Fibroblast of skin of left quadriceps (primary cell): Measurements from ENCODE around the gene RFWD3.

ENCODE experiments used
- DNase-seq, 2 experiments: peaks; one replicate each; pipeline ENCODE4 v3.0.0-alpha.2; 2013; ENCODE audit warnings: low read depth in 2 of 2

The RFWD3 gene

GRCh38 chr16:74623214-74623838, 43.4 kb downstream of the RFWD3 start:
- peak in 1 of 2 experiments; percentile 20 for DNase-seq

- no peak for DNase-seq
These were observed 44.7 kb downstream of the RFWD3 start for GRCh38 chr16:74622005-74622404.

DNA sequence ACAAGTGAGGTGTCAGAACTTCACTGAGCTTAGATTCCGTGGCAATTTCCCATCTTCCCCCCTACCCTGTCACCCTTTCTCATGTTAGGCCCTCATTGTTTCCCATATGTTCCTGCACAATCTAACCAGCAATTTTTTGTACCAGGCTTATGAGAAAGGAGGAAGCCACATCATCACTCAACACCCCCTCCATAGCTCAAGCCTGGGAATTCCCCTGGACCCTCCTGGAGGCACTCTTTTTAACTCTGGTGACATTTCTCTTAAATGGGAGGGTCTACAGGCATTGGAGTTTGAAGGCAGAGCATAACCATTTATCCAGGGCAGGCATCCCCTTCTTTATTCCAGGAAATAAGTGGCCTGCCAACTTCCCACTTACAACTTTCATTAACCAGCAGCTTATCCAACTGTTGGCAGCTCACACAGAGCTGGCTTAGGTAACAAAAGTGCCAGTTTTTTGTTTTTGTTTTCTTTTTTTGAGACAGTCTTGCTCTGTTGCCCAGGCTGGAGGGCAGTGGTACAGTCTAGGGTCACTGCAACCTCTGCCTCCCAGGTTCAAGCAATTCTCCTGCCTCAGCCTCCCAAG, 49.4 kb downstream of the RFWD3 start:
- no peak for DNase-seq

DNA sequence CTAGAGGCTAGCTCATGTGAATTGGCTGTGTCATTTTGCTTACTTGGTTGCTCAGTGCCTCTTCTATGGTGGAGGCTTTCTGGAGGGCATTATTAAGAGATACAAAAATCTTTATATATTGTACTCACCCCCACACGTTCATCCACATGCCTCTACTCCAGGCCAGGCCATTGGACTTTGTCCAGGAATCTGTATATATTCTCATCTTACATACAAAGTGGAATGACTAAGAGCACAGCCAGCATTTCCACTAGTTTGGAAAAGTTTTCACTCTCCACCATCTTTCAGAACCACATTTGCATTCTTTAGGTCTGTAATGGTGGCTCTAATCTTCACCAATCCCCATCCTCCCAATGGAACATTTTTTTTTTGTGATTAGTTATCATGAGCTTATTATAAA, 55.0 kb downstream of the RFWD3 start:
- peak in 1 of 2 experiments; percentile 30 for DNase-seq

GRCh38 chr16:74608944-74609343, 57.7 kb downstream of the RFWD3 start:
- DNase-seq, result no peak

- DNase-seq, result no peak
These were observed 58.3 kb downstream of the RFWD3 start for GRCh38 chr16:74608381-74608780.

- DNase-seq, result no peak
These were observed 58.7 kb downstream of the RFWD3 start for GRCh38 chr16:74607962-74608356.

DNA sequence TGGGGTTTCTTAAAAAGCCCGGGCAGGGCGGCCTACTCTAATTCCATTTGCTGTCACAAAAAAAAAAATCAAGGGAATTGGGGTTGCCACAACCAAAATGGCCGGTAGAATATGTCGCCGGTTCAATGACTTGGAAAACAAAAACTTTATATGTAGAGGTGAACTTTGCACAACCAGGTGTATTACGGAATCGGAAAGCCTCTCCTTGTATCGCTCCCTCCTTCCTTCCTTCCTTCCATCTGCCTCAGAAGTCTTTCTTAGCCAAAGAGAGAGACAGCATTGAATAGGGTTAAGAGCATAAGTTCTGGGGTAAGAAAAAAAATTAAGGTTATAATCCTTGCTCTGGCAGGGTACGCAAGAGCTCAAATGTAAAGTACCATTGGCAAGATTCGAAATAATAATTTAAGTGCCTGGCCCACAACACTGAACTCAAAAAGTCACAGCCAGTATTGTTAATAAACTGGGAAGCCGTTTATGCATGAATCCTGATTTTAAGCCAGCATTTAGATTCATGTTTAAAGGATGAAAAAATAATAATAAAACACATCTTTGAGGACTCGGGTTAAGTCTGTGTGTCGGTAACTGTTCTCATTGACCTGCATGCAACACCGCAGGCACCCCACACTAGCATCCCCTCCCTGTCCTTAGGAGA, 59.2 kb downstream of the RFWD3 start:
- no peak for DNase-seq

- peak; percentile 79 for DNase-seq
These were observed 60.0 kb downstream of the RFWD3 start, which contains the start of gene GLG1 for GRCh38 chr16:74606521-74607309. Gene GLG1 (minus strand): TSS chr16:74607114. CDS start chr16:74607094, 20 bp downstream.

DNA sequence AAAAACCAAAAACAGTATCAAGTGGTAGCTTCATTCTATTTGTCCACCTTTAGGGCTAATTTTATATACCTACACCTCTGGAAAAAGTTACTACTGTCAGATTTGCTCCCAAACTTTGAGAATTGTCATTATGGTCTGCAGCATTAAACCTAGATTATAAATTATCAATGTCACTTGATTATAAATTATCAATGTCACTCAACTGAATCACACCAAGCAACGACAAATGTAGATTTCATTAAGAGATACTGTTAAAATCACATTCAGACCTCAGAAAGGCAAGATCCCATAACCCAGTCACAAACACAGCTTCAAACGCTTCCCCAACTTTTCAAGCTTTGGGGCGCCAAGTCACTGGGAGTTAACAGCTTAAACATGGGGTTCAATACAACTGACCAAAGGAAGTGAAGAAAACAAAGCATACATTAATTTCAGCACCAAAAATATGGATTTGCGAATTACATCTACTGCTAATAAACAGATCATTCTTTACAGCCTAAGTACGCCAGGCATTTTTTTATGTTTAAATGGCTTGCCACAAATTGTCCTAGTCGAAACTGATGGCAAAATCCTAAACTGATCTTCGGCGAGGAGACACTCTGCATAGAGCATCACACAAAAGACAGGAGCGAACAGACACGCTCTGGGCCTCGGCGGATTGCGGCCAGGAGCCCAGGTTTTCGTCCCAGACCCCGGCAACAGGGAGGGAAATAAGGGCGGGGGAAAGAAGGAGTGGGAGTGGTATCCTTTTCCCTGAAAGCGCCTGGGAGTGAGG, 60.7 kb downstream of the RFWD3 start:
- no peak for DNase-seq

GRCh38 chr16:74605332-74605731, 61.3 kb downstream of the RFWD3 start:
- DNase-seq, result no peak

- DNase-seq, result no peak
These were observed 62.8 kb downstream of the RFWD3 start for GRCh38 chr16:74603848-74604247.

GRCh38 chr16:74601126-74601871, 65.4 kb downstream of the RFWD3 start:
- DNase-seq, result no peak

DNA sequence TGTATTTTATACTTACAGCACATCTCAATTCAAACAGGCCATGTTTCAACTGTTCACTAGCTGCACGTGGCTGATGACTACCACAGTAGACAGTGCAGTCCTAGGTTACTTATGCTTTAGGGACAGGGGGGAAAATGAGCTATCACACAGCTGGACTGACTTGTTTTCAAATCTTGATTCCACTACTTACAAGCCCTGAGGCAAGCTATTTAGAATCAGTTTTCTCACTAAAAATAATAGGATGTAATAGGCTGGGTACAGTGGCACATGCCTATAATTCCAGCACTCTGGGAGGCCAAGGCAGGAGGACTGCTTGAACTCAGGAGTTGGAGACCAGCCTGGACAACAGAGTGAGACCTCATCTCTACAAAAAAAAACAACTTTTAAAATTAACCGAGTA, 70.1 kb downstream of the RFWD3 start:
- no peak for DNase-seq

GRCh38 chr16:74592847-74593246, 73.8 kb downstream of the RFWD3 start:
- no peak for DNase-seq

DNA sequence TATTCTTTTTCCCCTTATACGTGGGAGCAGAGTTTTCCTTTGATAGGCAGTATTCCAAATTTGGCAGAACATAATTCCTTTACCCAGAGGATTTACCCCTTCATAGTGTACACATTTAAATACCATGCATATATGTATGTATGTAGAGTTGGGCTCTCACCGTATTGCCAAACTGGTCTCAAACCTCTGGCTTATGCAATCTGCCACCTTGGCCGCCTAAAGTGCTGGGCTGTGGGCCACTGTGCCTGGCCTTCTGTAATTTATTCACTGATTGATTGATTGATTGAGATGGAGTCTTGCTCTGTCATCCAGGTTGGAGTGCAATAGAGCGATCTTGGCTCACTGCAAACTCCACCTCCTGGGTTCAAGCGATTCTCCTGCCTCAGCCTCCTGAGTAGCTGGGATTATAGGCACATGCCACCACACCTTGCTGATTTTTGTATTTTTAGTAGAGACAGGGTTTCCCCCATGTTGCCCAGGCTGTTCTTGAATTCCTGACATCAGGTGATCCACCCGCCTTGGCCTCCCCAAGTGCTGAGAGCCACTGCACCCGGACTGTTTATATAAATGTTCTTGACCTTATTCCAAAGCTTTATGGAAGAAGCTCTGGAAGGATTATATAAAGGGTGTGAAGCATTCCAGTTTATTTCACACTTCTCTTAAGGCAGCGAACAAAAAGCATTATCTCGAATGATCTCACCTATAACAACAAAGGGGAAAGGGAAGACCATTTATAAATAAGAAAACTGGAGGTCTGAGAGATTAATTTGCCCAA, 74.6 kb downstream of the RFWD3 start:
- no peak for DNase-seq

DNA sequence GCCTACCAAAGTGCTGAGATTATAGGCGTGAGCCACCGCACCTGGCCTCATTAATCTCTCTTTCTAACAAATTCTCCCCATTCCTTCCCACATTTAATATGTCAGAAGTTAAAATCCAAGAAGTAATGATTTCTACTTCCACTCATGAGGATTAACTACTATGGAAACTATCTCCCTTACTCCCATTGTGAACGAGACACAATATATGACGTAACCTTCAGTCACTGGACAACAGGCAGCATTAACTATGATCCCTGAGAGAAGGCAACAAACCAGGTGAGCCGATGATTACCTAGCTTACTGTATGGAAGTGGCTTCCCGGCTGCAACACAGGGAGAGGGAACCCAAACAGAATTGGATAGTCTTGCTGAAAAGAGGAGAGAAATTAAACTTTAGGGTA, 79.7 kb downstream of the RFWD3 start:
- DNase-seq, result no peak

GRCh38 chr16:74585846-74586443, 80.7 kb downstream of the RFWD3 start:
- no peak for DNase-seq

DNA sequence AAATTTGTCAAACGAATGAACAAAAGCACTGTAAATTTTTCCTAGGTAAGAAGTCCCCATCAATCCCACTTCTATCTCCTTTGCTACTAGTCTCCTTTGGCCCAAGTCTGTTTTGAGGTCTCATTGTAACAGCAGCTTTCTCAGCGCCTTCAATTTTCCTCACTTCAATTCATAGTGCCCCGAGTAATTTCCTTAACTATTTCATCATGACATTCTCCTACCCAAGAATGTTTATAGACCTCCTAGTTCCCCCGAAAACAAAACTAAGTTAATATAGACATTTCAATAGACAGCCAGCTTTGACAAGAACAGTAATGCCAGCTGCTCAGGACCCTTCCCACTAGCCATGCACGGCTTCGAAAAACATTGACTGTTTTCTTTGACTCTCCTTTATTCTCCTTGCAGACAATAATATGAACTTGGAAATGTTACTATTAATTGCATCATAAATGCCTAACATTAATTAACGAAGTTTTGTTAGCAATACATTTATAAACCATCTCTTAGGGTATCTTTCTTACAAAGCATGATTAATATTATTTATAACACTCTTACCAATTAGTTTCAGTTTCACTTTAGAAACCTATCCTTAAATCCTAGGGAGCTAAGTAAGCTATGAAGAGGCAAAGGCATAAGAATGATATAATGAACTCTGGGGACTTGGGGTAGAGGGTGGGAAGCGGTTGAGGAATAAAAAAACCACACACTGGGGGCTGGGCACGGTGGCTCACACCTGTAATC, 82.6 kb downstream of the RFWD3 start:
- DNase-seq, result no peak
